NCI-H1436 treated with DMSO at 0.1 percent for 48 hours (cell line): ENCODE measurements around the gene USP17L12.
"Not testable (repeated sequence)": the region's sequence is repeated elsewhere in the genome, so short reads cannot be mapped to it uniquely, and the experiment has no call there.

ENCODE experiments used
- DNase-seq: peaks from one replicate; lab custom pipeline; 2025; lab: John Stamatoyannopoulos, UW

The USP17L12 gene, protein sequence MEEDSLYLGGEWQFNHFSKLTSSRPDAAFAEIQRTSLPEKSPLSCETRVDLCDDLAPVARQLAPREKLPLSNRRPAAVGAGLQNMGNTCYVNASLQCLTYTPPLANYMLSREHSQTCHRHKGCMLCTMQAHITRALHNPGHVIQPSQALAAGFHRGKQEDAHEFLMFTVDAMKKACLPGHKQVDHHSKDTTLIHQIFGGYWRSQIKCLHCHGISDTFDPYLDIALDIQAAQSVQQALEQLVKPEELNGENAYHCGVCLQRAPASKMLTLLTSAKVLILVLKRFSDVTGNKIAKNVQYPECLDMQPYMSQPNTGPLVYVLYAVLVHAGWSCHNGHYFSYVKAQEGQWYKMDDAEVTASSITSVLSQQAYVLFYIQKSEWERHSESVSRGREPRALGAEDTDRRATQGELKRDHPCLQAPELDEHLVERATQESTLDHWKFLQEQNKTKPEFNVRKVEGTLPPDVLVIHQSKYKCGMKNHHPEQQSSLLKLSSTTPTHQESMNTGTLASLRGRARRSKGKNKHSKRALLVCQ

DNA sequence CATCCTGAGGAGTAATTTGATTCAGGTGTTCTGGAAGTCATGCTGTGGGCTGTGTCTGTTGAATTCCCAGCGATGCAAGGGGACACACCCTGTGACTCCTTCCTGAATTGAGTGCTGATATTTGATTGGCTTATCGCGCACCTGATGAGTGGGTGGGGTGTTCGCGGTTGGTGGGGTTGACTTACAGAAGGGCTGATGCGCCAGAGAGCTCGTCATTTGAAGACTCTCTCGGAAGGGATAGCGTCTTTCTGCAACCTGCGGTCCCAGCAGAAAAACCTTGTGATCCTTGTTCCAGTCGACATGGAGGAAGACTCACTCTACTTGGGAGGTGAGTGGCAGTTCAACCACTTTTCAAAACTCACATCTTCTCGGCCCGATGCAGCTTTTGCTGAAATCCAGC lies at the start of gene USP17L12:
TSS of gene USP17L12 (plus strand) at position 301 of the 400 bp plus-strand sequence. CDS start at position 301, 0 bp downstream.
- DNase-seq = not testable (repeated sequence)

DNA sequence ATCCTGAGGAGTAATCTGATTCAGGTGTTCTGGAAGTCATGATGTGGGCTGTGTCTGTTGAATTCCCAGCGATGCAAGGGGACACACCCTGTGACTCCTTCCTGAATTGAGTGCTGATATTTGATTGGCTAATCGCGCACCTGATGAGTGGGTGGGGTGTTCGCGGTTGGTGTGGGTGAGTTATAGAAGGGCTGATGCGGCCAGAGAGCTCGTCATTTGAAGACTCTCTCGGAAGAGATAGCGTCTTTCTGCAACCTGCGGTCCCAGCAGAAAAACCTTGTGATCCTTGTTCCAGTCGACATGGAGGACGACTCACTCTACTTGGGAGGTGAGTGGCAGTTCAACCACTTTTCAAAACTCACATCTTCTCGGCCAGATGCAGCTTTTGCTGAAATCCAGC lies 9.6 kb upstream of the USP17L12 start, which contains the start of gene USP17L10:
TSS of gene USP17L10 (plus strand) at position 301 of the 400 bp plus-strand sequence. CDS start at position 301, 0 bp downstream.
- DNase-seq = not testable (repeated sequence)

DNA sequence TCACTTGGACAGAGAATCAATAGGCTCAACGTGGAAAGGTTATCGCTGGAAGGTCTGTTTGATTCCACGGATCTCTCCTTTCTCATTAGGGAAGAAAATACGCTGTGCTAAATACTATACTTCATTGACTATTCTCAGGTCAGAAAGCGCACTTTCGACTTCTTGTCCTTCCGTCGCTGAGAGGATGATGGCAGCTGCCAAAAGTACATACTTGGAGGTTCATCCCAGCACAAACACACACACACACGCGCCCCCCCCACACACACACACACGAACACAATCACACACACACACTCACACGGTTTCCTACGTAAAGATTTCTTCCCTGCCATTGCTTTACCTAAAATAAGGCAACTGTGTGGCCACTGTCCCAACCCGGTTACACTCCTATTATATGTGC lies 5.3 kb upstream of the USP17L12 start:
- DNase-seq = not testable (repeated sequence)

DNA sequence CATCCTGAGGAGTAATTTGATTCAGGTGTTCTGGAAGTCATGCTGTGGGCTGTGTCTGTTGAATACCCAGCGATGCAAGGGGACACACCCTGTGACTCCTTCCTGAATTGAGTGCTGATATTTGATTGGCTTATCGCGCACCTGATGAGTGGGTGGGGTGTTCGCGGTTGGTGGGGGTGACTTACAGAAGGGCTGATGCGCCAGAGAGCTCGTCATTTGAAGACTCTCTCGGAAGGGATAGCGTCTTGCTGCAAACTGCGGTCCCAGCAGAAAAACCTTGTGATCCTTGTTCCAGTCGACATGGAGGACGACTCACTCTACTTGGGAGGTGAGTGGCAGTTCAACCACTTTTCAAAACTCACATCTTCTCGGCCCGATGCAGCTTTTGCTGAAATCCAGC lies 4.8 kb upstream of the USP17L12 start, which contains the start of gene USP17L11:
TSS of gene USP17L11 (plus strand) at position 301 of the 400 bp plus-strand sequence. CDS start at position 301, 0 bp downstream.
- not testable (repeated sequence) for DNase-seq

DNA sequence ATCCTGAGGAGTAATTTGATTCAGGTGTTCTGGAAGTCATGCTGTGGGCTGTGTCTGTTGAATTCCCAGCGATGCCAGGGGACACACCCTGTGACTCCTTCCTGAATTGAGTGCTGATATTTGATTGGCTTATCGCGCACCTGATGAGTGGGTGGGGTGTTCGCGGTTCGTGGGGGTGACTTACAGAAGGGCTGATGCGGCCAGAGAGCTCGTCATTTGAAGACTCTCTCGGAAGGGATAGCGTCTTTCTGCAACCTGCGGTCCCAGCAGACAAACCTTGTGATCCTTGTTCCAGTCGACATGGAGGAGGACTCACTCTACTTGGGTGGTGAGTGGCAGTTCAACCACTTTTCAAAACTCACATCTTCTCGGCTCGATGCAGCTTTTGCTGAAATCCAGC lies 4.6 kb downstream of the USP17L12 start, which contains the start of gene USP17L13:
TSS of gene USP17L13 (plus strand) at position 301 of the 400 bp plus-strand sequence. CDS start at position 301, 0 bp downstream.
- DNase-seq = not testable (repeated sequence)

DNA sequence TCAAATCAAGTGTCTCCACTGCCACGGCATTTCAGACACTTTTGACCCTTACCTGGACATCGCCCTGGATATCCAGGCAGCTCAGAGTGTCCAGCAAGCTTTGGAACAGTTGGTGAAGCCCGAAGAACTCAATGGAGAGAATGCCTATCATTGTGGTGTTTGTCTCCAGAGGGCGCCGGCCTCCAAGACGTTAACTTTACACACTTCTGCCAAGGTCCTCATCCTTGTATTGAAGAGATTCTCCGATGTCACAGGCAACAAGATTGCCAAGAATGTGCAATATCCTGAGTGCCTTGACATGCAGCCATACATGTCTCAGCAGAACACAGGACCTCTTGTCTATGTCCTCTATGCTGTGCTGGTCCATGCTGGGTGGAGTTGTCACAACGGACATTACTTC lies 10.3 kb downstream of the USP17L12 start:
- not testable (repeated sequence) for DNase-seq

DNA sequence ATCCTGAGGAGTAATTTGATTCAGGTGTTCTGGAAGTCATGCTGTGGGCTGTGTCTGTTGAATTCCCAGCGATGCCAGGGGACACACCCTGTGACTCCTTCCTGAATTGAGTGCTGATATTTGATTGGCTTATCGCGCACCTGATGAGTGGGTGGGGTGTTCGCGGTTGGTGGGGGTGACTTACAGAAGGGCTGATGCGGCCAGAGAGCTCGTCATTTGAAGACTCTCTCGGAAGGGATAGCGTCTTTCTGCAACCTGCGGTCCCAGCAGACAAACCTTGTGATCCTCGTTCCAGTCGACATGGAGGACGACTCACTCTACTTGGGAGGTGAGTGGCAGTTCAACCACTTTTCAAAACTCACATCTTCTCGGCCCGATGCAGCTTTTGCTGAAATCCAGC lies 14.1 kb downstream of the USP17L12 start, which contains the start of gene USP17L15:
TSS of gene USP17L15 (plus strand) at position 301 of the 400 bp plus-strand sequence. CDS start at position 301, 0 bp downstream.
- not testable (repeated sequence) for DNase-seq

DNA sequence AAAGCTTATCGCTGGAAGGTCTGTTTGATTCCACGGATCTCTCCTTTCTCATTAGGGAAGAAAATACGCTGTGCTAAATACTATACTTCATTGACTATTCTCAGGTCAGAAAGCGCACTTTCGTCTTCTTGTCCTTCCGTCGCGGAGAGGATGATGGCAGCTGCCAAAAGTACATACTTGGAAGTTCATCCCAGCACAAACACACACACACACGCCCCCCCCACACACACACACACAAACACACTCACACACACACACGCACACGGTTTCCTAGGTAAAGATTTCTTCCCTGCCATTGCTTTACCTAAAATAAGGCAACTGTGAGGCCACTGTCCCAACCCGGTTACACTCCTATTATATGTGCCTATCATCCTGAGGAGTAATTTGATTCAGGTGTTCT lies 18.5 kb downstream of the USP17L12 start:
- not testable (repeated sequence) for DNase-seq

DNA sequence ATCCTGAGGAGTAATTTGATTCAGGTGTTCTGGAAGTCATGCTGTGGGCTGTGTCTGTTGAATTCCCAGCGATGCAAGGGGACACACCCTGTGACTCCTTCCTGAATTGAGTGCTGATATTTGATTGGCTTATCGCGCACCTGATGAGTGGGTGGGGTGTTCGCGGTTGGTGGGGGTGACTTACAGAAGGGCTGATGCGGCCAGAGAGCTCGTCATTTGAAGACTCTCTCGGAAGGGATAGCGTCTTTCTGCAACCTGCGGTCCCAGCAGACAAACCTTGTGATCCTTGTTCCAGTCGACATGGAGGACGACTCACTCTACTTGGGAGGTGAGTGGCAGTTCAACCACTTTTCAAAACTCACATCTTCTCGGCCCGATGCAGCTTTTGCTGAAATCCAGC lies 23.6 kb downstream of the USP17L12 start, which contains the start of gene USP17L17:
TSS of gene USP17L17 (plus strand) at position 301 of the 400 bp plus-strand sequence. CDS start at position 301, 0 bp downstream.
- DNase-seq = not testable (repeated sequence)

DNA sequence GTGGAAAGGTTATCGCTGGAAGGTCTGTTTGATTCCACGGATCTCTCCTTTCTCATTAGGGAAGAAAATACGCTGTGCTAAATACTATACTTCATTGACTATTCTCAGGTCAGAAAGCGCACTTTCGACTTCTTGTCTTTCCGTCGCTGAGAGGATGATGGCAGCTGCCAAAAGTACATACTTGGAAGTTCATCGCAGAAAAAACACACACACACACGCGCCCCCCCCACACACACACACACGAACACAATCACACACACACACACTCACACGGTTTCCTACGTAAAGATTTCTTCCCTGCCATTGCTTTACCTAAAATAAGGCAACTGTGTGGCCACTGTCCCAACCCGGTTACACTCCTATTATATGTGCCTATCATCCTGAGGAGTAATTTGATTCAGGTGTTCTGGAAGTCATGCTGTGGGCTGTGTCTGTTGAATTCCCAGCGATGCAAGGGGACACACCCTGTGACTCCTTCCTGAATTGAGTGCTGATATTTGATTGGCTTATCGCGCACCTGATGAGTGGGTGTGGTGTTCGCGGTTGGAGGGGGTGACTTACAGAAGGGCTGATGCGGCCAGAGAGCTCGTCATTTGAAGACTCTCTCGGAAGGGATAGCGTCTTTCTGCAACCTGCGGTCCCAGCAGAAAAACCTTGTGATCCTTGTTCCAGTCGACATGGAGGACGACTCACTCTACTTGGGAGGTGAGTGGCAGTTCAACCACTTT lies 28.2 kb downstream of the USP17L12 start, which contains the start of gene USP17L18:
TSS of gene USP17L18 (plus strand) at position 678 of the 728 bp plus-strand sequence. CDS start at position 678, 0 bp downstream.
- not testable (repeated sequence) for DNase-seq

DNA sequence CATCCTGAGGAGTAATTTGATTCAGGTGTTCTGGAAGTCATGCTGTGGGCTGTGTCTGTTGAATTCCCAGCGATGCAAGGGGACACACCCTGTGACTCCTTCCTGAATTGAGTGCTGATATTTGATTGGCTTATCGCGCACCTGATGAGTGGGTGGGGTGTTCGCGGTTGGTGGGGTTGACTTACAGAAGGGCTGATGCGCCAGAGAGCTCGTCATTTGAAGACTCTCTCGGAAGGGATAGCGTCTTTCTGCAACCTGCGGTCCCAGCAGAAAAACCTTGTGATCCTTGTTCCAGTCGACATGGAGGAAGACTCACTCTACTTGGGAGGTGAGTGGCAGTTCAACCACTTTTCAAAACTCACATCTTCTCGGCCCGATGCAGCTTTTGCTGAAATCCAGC lies 33.1 kb downstream of the USP17L12 start, which contains the start of gene USP17L19:
TSS of gene USP17L19 (plus strand) at position 301 of the 400 bp plus-strand sequence. CDS start at position 301, 0 bp downstream.
- not testable (repeated sequence) for DNase-seq

DNA sequence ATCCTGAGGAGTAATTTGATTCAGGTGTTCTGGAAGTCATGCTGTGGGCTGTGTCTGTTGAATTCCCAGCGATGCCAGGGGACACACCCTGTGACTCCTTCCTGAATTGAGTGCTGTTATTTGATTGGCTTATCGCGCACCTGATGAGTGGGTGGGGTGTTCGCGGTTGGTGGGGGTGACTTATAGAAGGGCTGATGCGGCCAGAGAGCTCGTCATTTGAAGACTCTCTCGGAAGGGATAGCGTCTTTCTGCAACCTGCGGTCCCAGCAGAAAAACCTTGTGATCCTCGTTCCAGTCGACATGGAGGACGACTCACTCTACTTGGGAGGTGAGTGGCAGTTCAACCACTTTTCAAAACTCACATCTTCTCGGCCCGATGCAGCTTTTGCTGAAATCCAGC lies 37.9 kb downstream of the USP17L12 start, which contains the start of gene USP17L20:
TSS of gene USP17L20 (plus strand) at position 301 of the 400 bp plus-strand sequence. CDS start at position 301, 0 bp downstream.
- DNase-seq = not testable (repeated sequence)

DNA sequence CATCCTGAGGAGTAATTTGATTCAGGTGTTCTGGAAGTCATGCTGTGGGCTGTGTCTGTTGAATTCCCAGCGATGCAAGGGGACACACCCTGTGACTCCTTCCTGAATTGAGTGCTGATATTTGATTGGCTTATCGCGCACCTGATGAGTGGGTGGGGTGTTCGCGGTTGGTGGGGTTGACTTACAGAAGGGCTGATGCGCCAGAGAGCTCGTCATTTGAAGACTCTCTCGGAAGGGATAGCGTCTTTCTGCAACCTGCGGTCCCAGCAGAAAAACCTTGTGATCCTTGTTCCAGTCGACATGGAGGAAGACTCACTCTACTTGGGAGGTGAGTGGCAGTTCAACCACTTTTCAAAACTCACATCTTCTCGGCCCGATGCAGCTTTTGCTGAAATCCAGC lies 42.6 kb downstream of the USP17L12 start, which contains the start of gene USP17L21:
TSS of gene USP17L21 (plus strand) at position 301 of the 400 bp plus-strand sequence. CDS start at position 301, 0 bp downstream.
- not testable (repeated sequence) for DNase-seq

DNA sequence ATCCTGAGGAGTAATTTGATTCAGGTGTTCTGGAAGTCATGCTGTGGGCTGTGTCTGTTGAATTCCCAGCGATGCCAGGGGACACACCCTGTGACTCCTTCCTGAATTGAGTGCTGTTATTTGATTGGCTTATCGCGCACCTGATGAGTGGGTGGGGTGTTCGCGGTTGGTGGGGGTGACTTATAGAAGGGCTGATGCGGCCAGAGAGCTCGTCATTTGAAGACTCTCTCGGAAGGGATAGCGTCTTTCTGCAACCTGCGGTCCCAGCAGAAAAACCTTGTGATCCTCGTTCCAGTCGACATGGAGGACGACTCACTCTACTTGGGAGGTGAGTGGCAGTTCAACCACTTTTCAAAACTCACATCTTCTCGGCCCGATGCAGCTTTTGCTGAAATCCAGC lies 47.4 kb downstream of the USP17L12 start, which contains the start of gene USP17L22:
TSS of gene USP17L22 (plus strand) at position 301 of the 400 bp plus-strand sequence. CDS start at position 301, 0 bp downstream.
- DNase-seq = not testable (repeated sequence)
